T-helper 9 cell (primary cell): Measurements from ENCODE around the gene FAM219A.

Experiments
- DNase-seq: peaks from one replicate; pipeline ENCODE4 v3.0.0-alpha.2; 2020
- total RNA-seq, 2 donors: gene quantifications; one replicate each; lab custom pipeline; 2026; lab: John Stamatoyannopoulos, UW

FAM219A gene
- 9.9 to 15.9 reads per million in 2 donors for total RNA-seq

- DNase-seq: peak; percentile 99
These were observed at the start of gene FAM219A, which contains the start of gene DNAI1 for GRCh38 chr9:34458013-34458958. TSS of gene FAM219A (minus strand) at chr9:34458570. CDS start at chr9:34458263, 307 bp downstream. TSS of gene DNAI1 (plus strand) at chr9:34458805. CDS start at chr9:34459006, 201 bp downstream.

GRCh38 chr9:34507966-34508365 lies 49.6 kb upstream of the FAM219A start:
- no peak for DNase-seq

- DNase-seq: no peak
These were observed 49.2 kb upstream of the FAM219A start for GRCh38 chr9:34507556-34507955.

GRCh38 chr9:34506623-34507022 lies 48.3 kb upstream of the FAM219A start:
- no peak for DNase-seq

GRCh38 chr9:34505370-34506120 lies 47.2 kb upstream of the FAM219A start:
- no peak for DNase-seq

- DNase-seq: no peak
These were observed 45.0 kb upstream of the FAM219A start for GRCh38 chr9:34503406-34503805.

- DNase-seq: no peak
These were observed 44.5 kb upstream of the FAM219A start for GRCh38 chr9:34502891-34503290.

GRCh38 chr9:34502471-34502870 lies 44.1 kb upstream of the FAM219A start:
- no peak for DNase-seq

- DNase-seq: no peak
These were observed 43.6 kb upstream of the FAM219A start for GRCh38 chr9:34501889-34502425.

- no peak for DNase-seq
These were observed 43.0 kb upstream of the FAM219A start for GRCh38 chr9:34501372-34501771.

GRCh38 chr9:34500623-34501267 lies 42.4 kb upstream of the FAM219A start:
- peak; percentile 72 for DNase-seq

- DNase-seq: no peak
These were observed 40.7 kb upstream of the FAM219A start for GRCh38 chr9:34499076-34499475.

GRCh38 chr9:34498553-34498952 lies 40.2 kb upstream of the FAM219A start:
- no peak for DNase-seq

GRCh38 chr9:34496149-34496712 lies 37.9 kb upstream of the FAM219A start:
- no peak for DNase-seq

- peak; percentile 19 for DNase-seq
These were observed 35.7 kb upstream of the FAM219A start for GRCh38 chr9:34493972-34494535.

- DNase-seq: no peak
These were observed 33.7 kb upstream of the FAM219A start for GRCh38 chr9:34492051-34492450.

GRCh38 chr9:34491596-34491995 lies 33.2 kb upstream of the FAM219A start:
- no peak for DNase-seq

GRCh38 chr9:34490760-34491159 lies 32.4 kb upstream of the FAM219A start:
- no peak for DNase-seq

GRCh38 chr9:34490360-34490759 lies 32.0 kb upstream of the FAM219A start:
- no peak for DNase-seq

GRCh38 chr9:34486572-34486971 lies 28.2 kb upstream of the FAM219A start:
- no peak for DNase-seq

- no peak for DNase-seq
These were observed 27.5 kb upstream of the FAM219A start for GRCh38 chr9:34485822-34486221.

- DNase-seq: no peak
These were observed 26.3 kb upstream of the FAM219A start for GRCh38 chr9:34484678-34485077.
